Urinary bladder (tissue), 4 donors: Measurements from ENCODE around the gene RANGRF. TPM values are rescaled to one million over a fixed set of nuclear protein-coding genes. Genes with fewer than 3 reads are reported as not detected.

Experiments used
- DNase-seq: peaks from one replicate; pipeline ENCODE4 v3.0.0-alpha.2; 2015; ENCODE audit errors: extremely low spot score
- H3K27ac ChIP-seq: one replicate; pipeline ENCODE4 v1.5.1; 2013; ENCODE audit warnings: low read depth, mild to moderate bottlenecking, moderate library complexity
- H3K36me3 ChIP-seq: one replicate; pipeline ENCODE4 v1.6.1; 2013; ENCODE audit warnings: mild to moderate bottlenecking, moderate library complexity; ENCODE audit not compliant: insufficient read depth
- H3K4me1 ChIP-seq: one replicate; pipeline ENCODE4 v1.6.1; 2013; ENCODE audit warnings: mild to moderate bottlenecking, moderate library complexity; ENCODE audit not compliant: insufficient read depth
- H3K4me3 ChIP-seq: one replicate; pipeline ENCODE4 v1.5.1; 2013; ENCODE audit warnings: low read depth, low read length
- WGBS: extraction: QIAGEN DNeasy Blood & Tissue Kit; methylation state at CpG from one replicate; pipeline ENCODE4 v1.1.7; 2013; 5-methylcytosine and 5-hydroxymethylcytosine counted together
- polyA plus RNA-seq: library from polyadenylated mRNA; stranded (reverse); fragments of 200-250 nt; gene quantifications from one replicate; pipeline ENCODE4 v1.2.3, GENCODE V29; 2013
- total RNA-seq: library from RNA; depleted of rRNA; stranded (reverse); fragments of >200 nt; gene quantifications from one replicate; pipeline ENCODE4 v1.2.3, GENCODE V29; 2014
- donor health status: healthy with polysubstance abuse.
- donor health status: healthy.

Gene RANGRF
- total and polyA plus RNA-seq, 2 donors: 4.3 to 49.3 TPM

DNA sequence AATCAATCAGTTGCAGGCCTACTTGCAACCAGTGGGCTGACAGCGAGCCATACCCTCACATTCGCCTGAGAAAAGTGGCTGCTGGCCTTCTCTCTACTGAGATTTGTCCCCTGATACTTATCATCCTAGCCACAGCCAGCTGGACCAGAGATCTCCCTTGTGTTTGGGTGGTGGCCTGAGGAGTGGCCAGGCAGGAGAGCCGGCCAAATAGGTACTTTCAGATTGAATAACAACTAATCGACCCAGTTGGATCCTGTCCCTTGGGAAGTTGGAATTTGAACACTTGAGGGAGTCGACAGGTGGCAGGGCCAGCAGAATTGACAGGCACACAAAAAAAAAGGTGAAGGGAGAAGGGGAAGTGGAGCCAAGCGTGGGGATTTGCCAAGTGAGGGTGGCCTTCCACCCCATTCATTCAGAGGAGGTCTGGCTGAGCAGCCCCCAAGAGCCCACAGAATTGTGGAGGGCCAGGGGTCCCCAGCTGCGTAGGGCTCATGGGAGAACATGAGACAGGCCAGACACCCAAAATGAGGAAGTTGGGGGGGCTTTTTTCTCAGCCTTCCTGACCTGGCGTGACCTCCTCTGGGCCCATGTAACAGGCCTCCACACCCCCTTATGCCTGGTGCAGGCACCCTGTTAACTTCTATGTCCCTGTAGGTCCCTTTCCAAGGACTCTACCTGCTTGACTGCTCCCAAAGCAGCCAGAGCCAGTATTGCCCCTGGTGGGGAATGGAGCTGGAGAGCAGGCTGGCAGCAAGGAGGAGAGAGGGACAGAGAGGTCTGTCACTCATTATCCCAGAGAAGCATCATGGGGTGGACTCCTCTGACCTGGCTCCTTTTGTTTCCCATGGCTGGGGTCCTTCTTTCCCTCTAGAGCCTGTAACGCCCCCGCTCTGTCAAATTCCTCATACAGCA, 2.9 kb upstream of the RANGRF start:
- Histone ChIP-seq H3K36me3 (no peaks in the 10 kb centered on the region), H3K27ac (no peak overlapping the region), H3K4me3 (no peak overlapping the region), H3K4me1 (peaks cover 3% of the 10 kb centered on the region)
- DNase-seq: no peak
- WGBS: 78% methylated on average over 10 of the region's 10 CpGs

DNA sequence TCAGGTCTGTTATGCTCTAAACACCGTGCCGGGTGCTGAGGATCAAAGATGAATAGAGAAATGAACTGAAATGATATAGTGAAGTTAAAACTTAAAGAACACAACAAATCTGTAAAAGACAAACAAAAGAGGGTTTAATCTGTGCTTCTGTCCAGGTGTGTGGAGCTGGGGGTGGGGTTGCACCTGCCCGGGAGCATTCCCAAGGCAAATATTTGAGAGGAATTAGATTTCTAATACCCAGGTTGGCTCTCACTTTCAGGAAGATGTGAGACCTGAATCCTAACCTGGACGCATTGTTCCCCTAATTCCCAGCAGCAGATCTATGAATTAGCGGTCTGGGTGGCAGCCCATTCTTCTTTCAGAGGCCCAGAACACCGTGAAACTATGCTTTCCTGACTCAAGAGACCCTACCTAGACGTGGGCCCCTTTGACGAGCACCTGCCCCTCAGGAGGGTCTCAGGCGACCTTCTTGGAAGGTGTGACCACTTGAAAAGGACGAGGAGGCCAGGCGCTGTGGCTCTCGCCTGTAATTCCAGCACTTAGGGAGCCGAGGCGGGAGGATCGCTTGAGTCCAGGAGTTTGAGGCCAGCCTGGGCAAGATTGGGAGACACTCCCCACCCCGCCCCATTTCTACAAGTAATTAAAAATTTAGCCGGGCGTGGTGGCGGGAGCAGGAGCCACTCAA, 677 bp upstream of the RANGRF start:
- no peak for DNase-seq
- H3K4me1 ChIP-seq: peaks cover 3% of the 10 kb centered on the region
- 28% methylated on average over 19 of the region's 19 CpGs for WGBS
- H3K27ac ChIP-seq: no peak overlapping the region
- no peaks in the 10 kb centered on the region for H3K36me3 ChIP-seq
- peak overlapping the region; percentile 63 for H3K4me3 ChIP-seq

DNA sequence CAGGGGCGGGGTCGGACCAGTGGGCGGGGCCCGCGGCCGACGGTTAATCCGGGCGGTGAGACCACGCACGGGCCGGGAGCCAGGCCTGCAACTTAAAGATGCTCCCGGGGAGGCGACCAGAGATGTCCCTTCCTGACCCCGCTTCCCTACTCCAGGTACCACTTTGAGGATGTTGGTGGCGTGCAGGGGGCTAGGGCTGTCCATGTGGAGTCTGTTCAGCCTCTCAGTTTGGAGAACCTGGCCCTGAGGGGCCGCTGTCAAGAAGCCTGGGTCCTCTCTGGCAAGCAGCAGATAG, 580 bp downstream of the RANGRF start:
- peak overlapping the region; percentile 63 for H3K4me3 ChIP-seq
- H3K27ac ChIP-seq: no peak overlapping the region
- H3K36me3 ChIP-seq: no peaks in the 10 kb centered on the region
- no peak for DNase-seq
- WGBS: 4% methylated on average over 17 of the region's 17 CpGs
- peaks cover 3% of the 10 kb centered on the region for H3K4me1 ChIP-seq

DNA sequence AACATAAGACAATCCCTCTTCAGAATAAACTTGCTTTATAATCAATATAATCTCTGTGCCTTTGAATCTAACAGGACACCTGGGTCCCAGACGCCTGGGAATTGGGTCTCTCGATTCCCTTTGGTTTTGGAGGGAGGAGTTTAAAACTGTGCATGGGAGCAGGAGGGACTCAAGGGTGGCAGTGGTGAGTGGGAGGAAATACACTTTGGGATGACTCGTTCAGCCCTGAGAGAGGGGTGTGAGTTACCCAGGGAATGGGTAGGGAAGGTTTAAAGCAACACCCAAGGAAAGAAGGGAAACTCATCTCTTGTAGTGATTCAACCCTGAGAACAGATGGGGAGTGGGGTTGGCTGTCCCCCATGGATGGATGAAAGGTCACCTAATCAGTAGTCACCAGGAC, 1.6 kb downstream of the RANGRF start:
- Histone ChIP-seq H3K4me3 (no peak overlapping the region), H3K4me1 (peaks cover 3% of the 10 kb centered on the region), H3K36me3 (no peaks in the 10 kb centered on the region), H3K27ac (no peak overlapping the region)
- DNase-seq: no peak
- 58% methylated on average over 3 of the region's 3 CpGs for WGBS

DNA sequence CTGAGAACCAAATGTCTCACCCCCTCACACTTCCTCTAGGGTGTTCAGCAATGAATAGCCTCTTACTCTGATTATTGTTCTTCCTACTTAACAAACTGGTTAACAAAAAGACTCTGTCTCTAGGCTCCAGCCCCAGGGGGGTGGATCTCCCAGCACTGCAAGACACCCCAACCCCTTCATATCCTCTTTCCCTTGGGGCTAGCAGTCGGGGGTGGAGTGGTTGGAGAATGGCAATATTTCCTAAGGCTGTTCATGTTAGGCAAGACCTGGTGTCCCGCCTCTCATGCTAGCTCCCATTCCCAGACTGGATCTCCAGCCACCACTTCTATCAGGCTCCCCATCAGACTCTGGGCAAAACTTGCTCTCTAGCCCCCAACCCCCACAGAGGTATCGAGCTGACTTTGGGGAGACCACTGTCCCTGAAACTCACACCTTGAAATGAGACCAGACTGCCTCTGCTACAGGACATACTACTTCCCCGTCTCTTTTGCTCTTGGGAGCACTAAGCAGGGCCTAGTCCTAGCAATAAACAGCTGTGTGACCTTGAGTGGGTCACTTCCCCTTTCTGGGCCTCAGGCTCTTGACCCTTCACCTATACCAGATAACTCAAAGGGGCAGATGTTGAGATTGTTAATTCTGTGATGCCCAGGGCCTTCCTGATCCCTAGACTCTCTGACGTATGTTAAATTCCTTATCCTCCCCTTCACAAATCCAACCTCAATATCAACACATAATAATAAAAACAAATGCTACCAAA, 4.3 kb downstream of the RANGRF start:
- 83% methylated on average over 5 of the region's 5 CpGs for WGBS
- H3K4me1 ChIP-seq: peaks cover 1% of the 10 kb centered on the region
- H3K36me3 ChIP-seq: no peaks in the 10 kb centered on the region
- DNase-seq: no peak
- H3K27ac ChIP-seq: no peak overlapping the region
- H3K4me3 ChIP-seq: no peak overlapping the region

DNA sequence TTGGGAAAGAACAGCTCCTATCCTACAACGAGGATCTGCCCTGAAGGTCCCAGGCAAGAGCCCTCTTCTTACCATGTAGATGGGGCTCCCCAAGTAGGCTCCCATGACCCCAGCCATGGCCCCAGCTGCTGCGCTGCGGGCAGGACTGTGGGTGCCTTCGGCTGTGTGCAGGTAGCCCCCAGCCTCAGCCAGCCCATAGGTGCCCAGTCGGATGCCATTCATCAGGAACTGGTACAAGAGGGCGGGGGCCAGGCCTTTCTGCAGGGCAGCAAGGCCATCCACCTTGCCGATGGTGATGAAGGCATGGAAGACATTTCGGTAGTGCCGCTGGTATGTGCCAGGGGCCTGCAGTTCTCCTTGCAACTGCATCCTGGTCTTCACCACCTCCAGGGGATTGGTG, 5.9 kb downstream of the RANGRF start:
- Histone ChIP-seq H3K36me3 (no peaks in the 10 kb centered on the region), H3K27ac (no peak overlapping the region), H3K4me1 (peaks cover under 1% of the 10 kb centered on the region), H3K4me3 (no peak overlapping the region)
- 95% methylated on average over 9 of the region's 9 CpGs for WGBS
- no peak for DNase-seq

DNA sequence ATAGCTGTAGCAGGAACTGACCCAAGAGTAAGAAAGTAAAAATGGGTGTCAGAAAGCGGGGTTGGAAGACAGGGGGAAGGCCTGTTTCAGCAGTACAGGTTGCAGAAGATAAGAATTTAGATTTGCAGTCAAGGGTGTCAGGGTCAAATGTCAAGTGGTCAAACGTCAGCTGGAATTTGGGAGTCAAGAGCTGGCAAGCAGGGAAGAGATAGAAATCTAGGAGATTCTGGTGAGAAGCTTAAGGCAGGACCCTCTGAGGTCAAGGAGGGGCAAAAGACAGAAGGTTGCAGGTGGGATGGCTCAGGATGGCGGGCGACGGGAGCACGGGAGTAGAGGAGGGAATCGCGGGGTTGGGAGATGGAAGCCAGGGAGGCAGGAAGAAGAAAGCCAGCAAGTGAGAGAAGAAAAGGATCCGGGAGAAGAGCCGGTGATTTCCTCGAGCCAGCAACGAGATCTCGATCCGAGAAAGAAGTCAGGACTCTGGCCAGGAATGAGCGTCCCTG, 6.4 kb downstream of the RANGRF start:
- 7% methylated on average over 15 of the region's 15 CpGs for WGBS
- Histone ChIP-seq H3K27ac (peak overlapping the region; percentile 64), H3K4me3 (peak overlapping the region; percentile 47), H3K4me1 (no peaks in the 10 kb centered on the region), H3K36me3 (no peaks in the 10 kb centered on the region)
- DNase-seq: no peak

DNA sequence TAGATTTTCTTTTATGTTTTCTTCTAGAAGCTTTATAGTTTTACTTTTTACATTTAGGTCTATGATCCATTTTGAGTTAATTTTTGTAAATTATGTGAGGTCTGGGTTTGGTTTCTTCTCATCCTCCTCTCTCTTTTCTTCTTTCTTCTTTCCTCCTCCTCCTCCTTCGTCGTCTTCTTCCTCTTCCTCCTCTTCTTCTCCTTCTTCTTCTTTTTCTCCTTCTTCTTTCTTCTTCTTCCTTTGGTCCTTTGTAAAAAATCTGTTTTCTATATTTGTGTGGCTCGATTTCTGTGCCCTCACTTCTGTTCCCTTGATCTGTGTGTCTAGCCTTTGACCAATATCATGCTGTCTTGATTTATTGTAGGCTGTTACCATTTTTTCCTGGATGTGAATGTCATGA, 11.8 kb downstream of the RANGRF start:
- DNase-seq: no peak
- WGBS: 60% methylated on average over 3 of the region's 3 CpGs
- Histone ChIP-seq H3K36me3 (no peaks in the 10 kb centered on the region), H3K4me3 (no peak overlapping the region), H3K4me1 (no peaks in the 10 kb centered on the region), H3K27ac (no peak overlapping the region)

DNA sequence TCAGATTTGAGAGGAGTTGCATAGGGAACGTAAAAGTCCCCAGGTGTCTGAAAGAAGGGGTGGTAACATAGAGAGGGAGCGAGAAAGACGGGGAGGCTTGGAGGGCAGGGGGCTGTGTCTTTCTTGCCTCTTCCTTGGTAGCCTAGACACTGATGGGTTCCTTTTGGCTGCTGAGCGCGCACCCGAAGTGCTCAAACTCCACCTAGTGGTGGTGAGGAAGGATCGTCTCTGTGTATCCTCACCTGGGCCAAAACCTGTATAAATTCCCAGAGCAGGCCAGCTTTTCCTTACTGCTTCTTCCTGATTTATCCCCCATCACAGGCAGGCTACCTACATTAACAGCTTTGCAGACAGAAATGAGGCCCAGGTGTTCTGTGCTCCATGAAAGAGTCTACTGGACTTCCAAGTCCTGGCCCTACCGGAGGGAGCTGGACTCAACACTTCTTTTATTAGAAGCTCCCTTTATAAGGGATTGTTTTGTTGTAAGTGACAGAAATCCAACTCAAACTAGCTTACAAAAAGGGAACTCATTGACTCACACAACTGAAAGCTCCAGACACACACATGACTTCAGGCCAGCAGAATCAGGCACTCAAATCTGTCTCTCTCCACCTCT, 12.3 kb downstream of the RANGRF start:
- 13% methylated on average over 8 of the region's 8 CpGs for WGBS
- no peaks in the 10 kb centered on the region for H3K36me3 ChIP-seq
- H3K4me3 ChIP-seq: no peak overlapping the region
- H3K27ac ChIP-seq: no peak overlapping the region
- no peaks in the 10 kb centered on the region for H3K4me1 ChIP-seq
- peak; percentile 26 for DNase-seq

DNA sequence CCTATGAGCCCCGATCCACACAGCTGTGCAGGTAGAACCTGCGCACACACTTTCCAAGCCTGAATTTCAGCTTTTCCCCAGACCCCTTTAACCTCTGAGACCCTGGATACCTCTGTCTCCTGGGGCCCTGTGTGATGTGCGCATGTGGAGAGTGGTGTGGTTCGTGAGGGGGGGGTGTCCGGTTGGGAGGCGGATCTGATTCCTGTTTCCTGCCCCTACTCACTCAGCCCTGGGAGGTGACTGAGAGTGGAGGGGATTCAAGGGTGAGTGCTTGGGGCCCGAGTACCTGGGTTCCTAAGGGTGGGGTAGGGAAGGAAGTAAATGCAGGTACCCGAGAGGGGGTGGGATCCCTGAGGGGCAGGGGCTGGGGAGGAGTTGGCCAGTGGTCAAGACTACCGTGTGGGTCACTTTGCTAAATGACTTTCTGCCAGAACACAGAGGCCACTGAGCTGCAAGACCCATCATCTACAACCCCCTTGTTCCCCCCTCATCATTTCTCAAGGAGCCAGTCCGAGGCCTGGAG, 22.2 kb downstream of the RANGRF start:
- 57% methylated on average over 10 of the region's 10 CpGs for WGBS
- Histone ChIP-seq H3K27ac (no peak overlapping the region), H3K36me3 (no peaks in the 10 kb centered on the region), H3K4me1 (no peaks in the 10 kb centered on the region), H3K4me3 (no peak overlapping the region)
- DNase-seq: no peak

DNA sequence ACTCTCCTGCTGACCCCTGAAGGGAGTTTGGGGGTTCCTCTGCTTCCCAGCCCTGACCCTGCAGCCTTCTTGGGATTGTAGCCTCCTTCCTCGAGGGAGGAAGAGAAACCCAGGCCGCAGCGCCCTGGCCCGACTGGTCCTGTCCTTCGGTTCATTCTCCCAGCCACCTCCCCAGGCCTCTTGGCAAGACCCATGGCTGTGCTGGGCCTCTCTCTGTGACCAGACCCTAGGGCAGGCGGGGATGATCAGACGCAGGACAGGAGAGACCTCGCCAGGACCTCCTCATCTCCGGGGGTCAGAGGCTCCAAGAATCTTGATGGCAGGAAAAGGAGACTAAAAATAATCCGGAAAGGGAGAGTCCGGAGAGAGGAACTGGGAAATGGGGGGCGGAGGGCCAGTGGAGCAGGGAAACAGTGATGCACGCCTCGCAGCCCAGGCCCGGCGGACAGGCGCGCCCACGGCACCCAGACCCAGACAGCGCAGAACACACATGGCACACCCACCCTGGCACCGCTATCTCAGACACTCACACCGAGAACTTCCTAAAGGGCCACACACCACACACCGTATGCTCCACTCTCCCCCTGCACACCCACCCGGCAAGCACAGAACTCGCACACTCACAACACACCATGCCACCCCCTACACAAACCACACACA, 22.8 kb downstream of the RANGRF start:
- no peak overlapping the region for H3K4me3 ChIP-seq
- H3K27ac ChIP-seq: no peak overlapping the region
- H3K36me3 ChIP-seq: no peaks in the 10 kb centered on the region
- 80% methylated on average over 25 of the region's 25 CpGs for WGBS
- no peak for DNase-seq
- H3K4me1 ChIP-seq: no peaks in the 10 kb centered on the region

DNA sequence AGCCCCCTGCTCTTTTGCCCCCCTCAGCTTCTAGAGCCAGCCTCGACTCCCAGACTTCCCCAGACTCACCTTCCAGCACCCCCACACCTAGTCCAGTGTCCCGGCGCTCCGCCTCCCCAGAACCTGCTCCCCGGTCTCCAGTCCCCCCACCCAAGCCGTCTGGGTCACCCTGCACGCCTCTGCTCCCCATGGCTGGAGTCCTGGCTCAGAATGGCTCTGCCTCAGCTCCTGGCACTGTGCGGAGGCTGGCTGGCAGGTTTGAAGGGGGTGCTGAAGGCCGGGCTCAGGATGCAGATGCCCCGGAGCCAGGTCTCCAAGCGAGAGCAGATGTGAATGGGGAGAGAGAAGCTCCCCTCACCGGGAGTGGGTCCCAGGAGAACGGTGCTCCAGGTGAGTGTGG, 23.8 kb downstream of the RANGRF start:
- H3K27ac ChIP-seq: no peak overlapping the region
- H3K36me3 ChIP-seq: no peaks in the 10 kb centered on the region
- no peak overlapping the region for H3K4me3 ChIP-seq
- H3K4me1 ChIP-seq: no peaks in the 10 kb centered on the region
- WGBS: 71% methylated on average over 13 of the region's 13 CpGs
- no peak for DNase-seq
